IMR-90 (cell line): ENCODE data around the gene EIF2B2. TPM values are rescaled to one million over a fixed set of nuclear protein-coding genes. Genes with fewer than 3 reads are reported as not detected.

ENCODE experiments used
- ATAC-seq: fragments of 200-7000 bp; cut with Tn5 transposase; 2 replicates; pipeline ENCODE4 v1.9.1; 2020; ENCODE audit warnings: low read depth, mild to moderate bottlenecking, moderate library complexity
- BruUV-seq: library from RNA; stranded (reverse); fragments of 400-500 nt; replicated peaks from 2 replicates; lab custom pipeline; 2021; lab: Mats Ljungman, UMichigan
- CTCF ChIA-PET: fragments of 300-600 bp; formaldehyde crosslinking; extraction: SDS; loops from one replicate; lab custom pipeline; 2021; ENCODE audit warnings: antibody characterized with exemption; lab: Yijun Ruan, JAX
- POLR2A ChIA-PET: fragments of 300-600 bp; sonication (Branson Sonifier 250); formaldehyde crosslinking; loops from one replicate; lab custom pipeline; 2022; ENCODE audit warnings: antibody characterized with exemption; ENCODE audit not compliant: unreplicated experiment; lab: Charles Lee
- DNase-seq: peaks from one replicate; pipeline ENCODE4 v3.0.0; 2013
- H2AFZ ChIP-seq: replicated peaks from 2 replicates; pipeline ENCODE3; 2013; ENCODE audit warnings: low read length, mild to moderate bottlenecking; ENCODE audit not compliant: poor library complexity
- H2AK5ac ChIP-seq: 2 replicates; pipeline ENCODE4 v1.6.1; 2013; ENCODE audit warnings: low read depth, low read length, inconsistent platforms
- H2AK9ac ChIP-seq: replicated peaks from 2 replicates; pipeline ENCODE3; 2013; ENCODE audit warnings: mild to moderate bottlenecking, low read depth, low read length, moderate library complexity; ENCODE audit not compliant: poor library complexity
- H2BK120ac ChIP-seq: 2 replicates; pipeline ENCODE4 v1.6.1; 2013; ENCODE audit warnings: low read depth, low read length, inconsistent platforms
- H2BK15ac ChIP-seq: 3 replicates; pipeline ENCODE4 v1.6.1; 2013; ENCODE audit warnings: low read depth, low read length, inconsistent platforms
- H2BK20ac ChIP-seq: 2 replicates; pipeline ENCODE4 v1.6.1; 2013; ENCODE audit warnings: low read depth, mild to moderate bottlenecking, inconsistent platforms, low read length, moderate library complexity
- H2BK5ac ChIP-seq: 2 replicates; pipeline ENCODE4 v1.6.1; 2013; ENCODE audit warnings: mild to moderate bottlenecking, low read depth, low read length, inconsistent platforms; ENCODE audit not compliant: poor library complexity, severe bottlenecking
- H3K14ac ChIP-seq: replicated peaks from 2 replicates; pipeline ENCODE4 v1.6.1; 2013; ENCODE audit warnings: low read depth, low read length, inconsistent platforms
- H3K18ac ChIP-seq: 2 replicates; pipeline ENCODE4 v1.6.1; 2013; ENCODE audit warnings: low read depth, low read length, control low read depth
- H3K23ac ChIP-seq: 2 replicates; pipeline ENCODE4 v1.6.1; 2013; ENCODE audit warnings: low read depth, low read length, inconsistent platforms
- H3K27ac ChIP-seq: 2 replicates; pipeline ENCODE4 v1.5.1; 2013; ENCODE audit warnings: mild to moderate bottlenecking, control low read depth, low read length; ENCODE audit not compliant: insufficient read depth
- H3K27me3 ChIP-seq: 2 replicates; pipeline ENCODE4 v1.6.1; 2013; ENCODE audit warnings: low read length; ENCODE audit not compliant: control insufficient read depth, insufficient read depth
- H3K36me3 ChIP-seq: 2 replicates; pipeline ENCODE4 v1.6.1; 2013; ENCODE audit warnings: low read length, mixed read lengths; ENCODE audit not compliant: control insufficient read depth, insufficient read depth
- H3K4ac ChIP-seq: 2 replicates; pipeline ENCODE4 v1.6.1; 2013; ENCODE audit warnings: low read depth, low read length, inconsistent platforms
- H3K4me1 ChIP-seq: 2 replicates; pipeline ENCODE4 v1.6.1; 2013; ENCODE audit warnings: low read length, mixed read lengths; ENCODE audit not compliant: control insufficient read depth, insufficient read depth
- H3K4me2 ChIP-seq: 2 replicates; pipeline ENCODE4 v1.6.1; 2013; ENCODE audit warnings: low read depth, mild to moderate bottlenecking, control low read depth, low read length, moderate library complexity
- H3K4me3 ChIP-seq: 2 replicates; pipeline ENCODE4 v1.5.1; 2013; ENCODE audit warnings: low read depth, mild to moderate bottlenecking, control low read depth, low read length, moderate library complexity; ENCODE audit not compliant: insufficient read depth
- H3K56ac ChIP-seq: 2 replicates; pipeline ENCODE4 v1.6.1; 2013; ENCODE audit warnings: low read length, inconsistent platforms; ENCODE audit not compliant: insufficient read depth; ENCODE audit errors: extremely low read depth
- H3K79me1 ChIP-seq, 2 experiments: 2 replicates each; pipeline ENCODE4 v1.6.1; 2013; ENCODE audit warnings: low read length in 2 of 2, inconsistent platforms in 1 of 2, low read depth in 1 of 2
- H3K9ac ChIP-seq: 2 replicates; pipeline ENCODE4 v1.6.1; 2013; ENCODE audit warnings: low read depth, low read length, control low read depth
- H3K9me1 ChIP-seq: 2 replicates; pipeline ENCODE4 v1.6.1; 2013; ENCODE audit warnings: low read length, inconsistent platforms; ENCODE audit not compliant: insufficient read depth
- H3K9me3 ChIP-seq: 2 replicates; pipeline ENCODE4 v1.6.1; 2013; ENCODE audit warnings: low read length; ENCODE audit not compliant: control insufficient read depth, insufficient read depth
- H4K20me1 ChIP-seq: 2 replicates; pipeline ENCODE4 v1.6.1; 2013; ENCODE audit warnings: low read length, inconsistent platforms; ENCODE audit not compliant: insufficient read depth
- H4K5ac ChIP-seq: 2 replicates; pipeline ENCODE4 v1.6.1; 2013; ENCODE audit warnings: mild to moderate bottlenecking, low read depth, low read length, control low read depth
- H4K8ac ChIP-seq, 2 experiments: 2 replicates each; pipeline ENCODE4 v1.6.1; 2013; ENCODE audit warnings: low read depth in 2 of 2, low read length in 2 of 2, control low read depth in 1 of 2, inconsistent platforms in 1 of 2
- H4K91ac ChIP-seq: 2 replicates; pipeline ENCODE4 v1.6.1; 2013; ENCODE audit warnings: low read depth, low read length, inconsistent platforms; ENCODE audit not compliant: insufficient read depth
- BHLHE40 ChIP-seq: fragments of 150-350 bp; IDR thresholded peaks from 2 replicates; pipeline ENCODE4 v1.6.1; 2016; ENCODE audit warnings: mild to moderate bottlenecking, low read depth, low read length
- CEBPB ChIP-seq: IDR thresholded peaks from 2 replicates; pipeline ENCODE4 v1.6.1; 2012; ENCODE audit warnings: low read depth, low read length, improper control_type of control experiment
- CHD1 ChIP-seq: IDR thresholded peaks from 2 replicates; pipeline ENCODE4 v1.6.1; 2012; ENCODE audit warnings: low read depth, low read length, improper control_type of control experiment
- CTCF ChIP-seq: conservative IDR thresholded peaks from 2 replicates; pipeline ENCODE4 v1.5.1; 2012; ENCODE audit warnings: mild to moderate bottlenecking, low read depth, low read length, improper control_type of control experiment
- MAFK ChIP-seq: IDR thresholded peaks from 2 replicates; pipeline ENCODE4 v1.6.1; 2012; ENCODE audit warnings: low read depth, low read length, improper control_type of control experiment
- MXI1 ChIP-seq: IDR thresholded peaks from 2 replicates; pipeline ENCODE4 v1.6.1; 2012; ENCODE audit warnings: low read depth, mild to moderate bottlenecking, low read length, moderate library complexity, borderline replicate concordance
- NFE2L2 ChIP-seq: fragments of 150-350 bp; IDR thresholded peaks from 2 replicates; pipeline ENCODE4 v1.6.1; 2016; ENCODE audit warnings: low read depth, mild to moderate bottlenecking, low read length
- POLR2A ChIP-seq: IDR thresholded peaks from 2 replicates; pipeline ENCODE4 v1.6.1; 2012; ENCODE audit warnings: mild to moderate bottlenecking, low read depth, low read length
- RAD21 ChIP-seq: IDR thresholded peaks from 2 replicates; pipeline ENCODE4 v1.6.1; 2012; ENCODE audit warnings: low read length, improper control_type of control experiment
- RFX5 ChIP-seq: IDR thresholded peaks from 2 replicates; pipeline ENCODE4 v1.8.0; 2012; ENCODE audit warnings: low read depth, mild to moderate bottlenecking, low read length, moderate library complexity
- SMC3 ChIP-seq: fragments of 150-350 bp; IDR thresholded peaks from 2 replicates; pipeline ENCODE4 v1.6.1; 2016; ENCODE audit warnings: low read depth, mild to moderate bottlenecking, antibody characterized with exemption, low read length, moderate library complexity
- USF2 ChIP-seq: fragments of 150-350 bp; IDR thresholded peaks from 2 replicates; pipeline ENCODE4 v1.6.1; 2017; ENCODE audit warnings: mild to moderate bottlenecking, antibody characterized with exemption, low read length, low read depth
- WGBS, 2 experiments: methylation state at CpG; one replicate each; pipeline versions ENCODE4 v1.1.5 to v1.1.7; 2013; ENCODE audit warnings: missing lambda C conversion rate in 2 of 2; ENCODE audit not compliant: insufficient read length in 1 of 2; ENCODE audit errors: extremely low coverage in 2 of 2; 5-methylcytosine and 5-hydroxymethylcytosine counted together
- dilution Hi-C: fragments of 300-500 bp; cut with HindIII; formaldehyde crosslinking; loops from one replicate; pipeline ENCODE4 v1.14.3; 2018; ENCODE audit warnings: low sequenced_read_pairs; ENCODE audit not compliant: unreplicated experiment
- in situ Hi-C: fragments of 300-500 bp; cut with MboI; formaldehyde crosslinking; loops from 3 replicates; pipeline ENCODE4 v1.14.3; 2019; ENCODE audit warnings: low sequenced_read_pairs, inconsistent platforms, mixed read lengths
- intact Hi-C: fragments of 100-400 bp; cut with micrococcal nuclease; formaldehyde crosslinking; loops from 2 replicates; pipeline ENCODE4 v1.10.0; 2022
- polyA plus RNA-seq, 3 experiments: library from polyadenylated mRNA; depleted of rRNA; stranded (reverse); fragments of >200 nt; gene quantifications; 2 replicates each; pipeline ENCODE4 v1.2.3, GENCODE V29; 2012; ENCODE audit warnings: low replicate concordance in 1 of 3
- total RNA-seq: library from RNA; depleted of rRNA; stranded (reverse); fragments of >200 nt; gene quantifications from 2 replicates; pipeline ENCODE4 v1.2.3, GENCODE V29; 2012
- TF ChIP-seq, protein P1 (sequence below): fragments of 150-350 bp; IDR thresholded peaks from 2 replicates; pipeline ENCODE4 v1.6.1; 2016; ENCODE audit warnings: low read depth, mild to moderate bottlenecking, low read length, moderate library complexity, borderline replicate concordance

Gene EIF2B2
- total and polyA plus RNA-seq, 2 of the 4 experiments (the other 2 are of a cell fraction): 63.6 to 70.1 TPM

- Histone ChIP-seq H3K4me1 (peaks cover 17% of the 10 kb centered on the region), H3K79me1 (no peaks in the 10 kb centered on the region), H3K27me3 (no peaks in the 10 kb centered on the region), H4K5ac (no peak overlapping the region), H3K9me1 (peaks cover 12% of the 10 kb centered on the region; the same call in 1 of the 2 replicates), H2AFZ (no peak overlapping the region), H2BK20ac (no peak overlapping the region), H3K36me3 (no peaks in the 10 kb centered on the region), H2BK5ac (no peak overlapping the region), H3K23ac (no peak overlapping the region), H3K4me3 (no peak overlapping the region), H3K4me2 (no peak overlapping the region), H2BK15ac (no peak overlapping the region), H3K4ac (no peak overlapping the region), H2AK5ac (no peak overlapping the region), H3K27ac (no peak overlapping the region), H3K9ac (no peak overlapping the region), H4K91ac (no peak overlapping the region), H3K9me3 (no peaks in the 10 kb centered on the region), H2BK120ac (no peak overlapping the region), H4K20me1 (no peaks in the 10 kb centered on the region), H3K56ac (no peak overlapping the region), H3K14ac (no peak overlapping the region), H3K18ac (no peak overlapping the region), H2AK9ac (no peak overlapping the region), H4K8ac (no peak overlapping the region)
- in situ Hi-C loops (no loop called here), intact Hi-C loops (no loop called here), dilution Hi-C loops (no loop called here)
- BruUV-seq: no TSS peak
- no peak for DNase-seq
- 89% methylated on average over 1 of the region's 1 CpG; no CpG with 5 or more reads in 1 of the 2 experiments for WGBS, 2 experiments
- ChIA-PET CTCF (interaction anchor here (0.6 kb wide), 1 partner anchor 77 kb away, joined by 6 read pairs; no protein-coding TSS in a partner anchor), POLR2A (interaction anchor here (0.6 kb wide), 1 partner anchor 40 kb away, joined by 3 read pairs; no protein-coding TSS in a partner anchor)
- ATAC-seq: no peak
- no peak for TF ChIP-seq POLR2A
- no peak for TF ChIP-seq RFX5
- TF ChIP-seq, protein P1, sequence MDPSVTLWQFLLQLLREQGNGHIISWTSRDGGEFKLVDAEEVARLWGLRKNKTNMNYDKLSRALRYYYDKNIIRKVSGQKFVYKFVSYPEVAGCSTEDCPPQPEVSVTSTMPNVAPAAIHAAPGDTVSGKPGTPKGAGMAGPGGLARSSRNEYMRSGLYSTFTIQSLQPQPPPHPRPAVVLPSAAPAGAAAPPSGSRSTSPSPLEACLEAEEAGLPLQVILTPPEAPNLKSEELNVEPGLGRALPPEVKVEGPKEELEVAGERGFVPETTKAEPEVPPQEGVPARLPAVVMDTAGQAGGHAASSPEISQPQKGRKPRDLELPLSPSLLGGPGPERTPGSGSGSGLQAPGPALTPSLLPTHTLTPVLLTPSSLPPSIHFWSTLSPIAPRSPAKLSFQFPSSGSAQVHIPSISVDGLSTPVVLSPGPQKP: no peak
- TF ChIP-seq SMC3: no peak
- no peak for TF ChIP-seq CHD1
- TF ChIP-seq MXI1: no peak
- no peak for TF ChIP-seq NFE2L2
- no peak for TF ChIP-seq USF2
- TF ChIP-seq CEBPB: no peak
- no peak for TF ChIP-seq CTCF
- no peak for TF ChIP-seq BHLHE40
- TF ChIP-seq MAFK: no peak
- no peak for TF ChIP-seq RAD21
Observed at GRCh38 chr14:74983343-74983742, 19.4 kb upstream of the EIF2B2 start.
